CD4-positive, alpha-beta T cell treated with Interleukin-1 beta for 1 hour (primary cell): ENCODE results near the gene MDM4.

ENCODE experiments used
- DNase-seq, 2 donors: peaks; one replicate each; pipeline ENCODE4 v3.0.0-alpha.2; 2020 to 2022

The MDM4 gene

GRCh38 chr1:204581759-204582158 lies 65.6 kb downstream of the MDM4 start:
- no peak for DNase-seq

DNA sequence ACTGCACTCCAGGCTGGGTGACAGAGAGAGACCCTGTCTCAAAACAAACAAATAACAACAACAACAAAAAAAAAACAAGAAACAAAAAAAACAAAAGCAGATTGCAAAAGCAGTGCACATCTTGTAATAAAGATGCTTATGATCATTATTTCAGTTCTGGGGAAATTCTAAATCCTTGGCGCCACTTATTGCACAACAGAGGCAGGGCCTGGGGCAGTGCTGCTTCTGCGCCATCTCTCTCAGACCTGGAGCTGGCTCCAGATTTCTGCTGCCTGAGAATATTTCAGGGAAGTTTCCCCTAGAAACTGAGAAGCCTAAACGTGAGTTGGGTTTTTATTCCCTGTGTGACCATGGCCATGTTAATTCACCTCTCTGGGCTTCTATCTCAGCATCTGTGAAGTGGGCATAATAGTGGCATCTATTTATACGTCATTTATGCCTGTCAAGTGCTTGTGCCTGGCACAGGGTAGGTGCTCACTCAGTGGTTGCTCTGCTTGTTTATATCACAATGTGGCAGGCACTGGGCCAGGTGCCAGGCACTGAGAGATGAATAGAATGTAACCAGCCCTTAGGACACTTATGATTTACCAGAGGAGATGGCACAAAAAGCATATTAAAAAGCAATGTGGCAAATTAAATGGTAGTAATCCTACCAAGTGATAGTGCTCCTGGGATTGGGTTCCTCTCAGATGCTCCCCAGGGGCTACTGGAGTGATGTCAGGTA lies 67.9 kb downstream of the MDM4 start:
- DNase-seq, result no peak

DNA sequence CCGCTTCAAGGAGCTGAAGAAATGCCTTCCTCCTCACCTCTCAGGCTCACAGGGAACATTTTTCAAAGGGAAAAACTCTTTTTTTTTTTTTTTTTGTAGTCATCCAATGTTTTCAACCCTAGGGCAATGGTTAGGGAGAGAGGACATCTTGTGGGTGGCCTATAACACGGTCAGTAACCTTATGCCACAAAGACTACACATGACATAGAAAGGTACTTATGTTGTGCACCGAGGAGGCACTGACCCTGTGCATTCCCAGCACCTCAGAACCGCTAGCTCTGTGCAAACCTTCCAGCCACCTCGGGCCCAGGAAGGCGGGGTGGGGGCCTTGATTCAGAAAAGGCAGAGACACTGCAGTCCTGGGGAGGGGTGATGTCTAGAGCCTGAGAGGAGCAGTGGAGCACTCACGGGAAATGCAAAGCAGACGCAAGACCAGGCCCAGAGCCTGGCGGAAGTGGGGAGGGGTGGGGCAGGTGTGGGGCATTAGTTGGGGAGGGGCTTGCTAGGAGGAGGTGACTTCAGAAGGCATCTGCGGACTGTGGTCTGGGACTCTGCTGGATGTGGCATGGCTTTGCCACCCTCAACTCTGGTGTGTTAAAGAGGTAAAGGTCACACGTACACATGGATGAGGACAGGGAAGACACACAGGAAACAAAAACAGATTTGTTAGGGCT lies 68.6 kb downstream of the MDM4 start:
- DNase-seq, result peak; percentile 29 to 33

DNA sequence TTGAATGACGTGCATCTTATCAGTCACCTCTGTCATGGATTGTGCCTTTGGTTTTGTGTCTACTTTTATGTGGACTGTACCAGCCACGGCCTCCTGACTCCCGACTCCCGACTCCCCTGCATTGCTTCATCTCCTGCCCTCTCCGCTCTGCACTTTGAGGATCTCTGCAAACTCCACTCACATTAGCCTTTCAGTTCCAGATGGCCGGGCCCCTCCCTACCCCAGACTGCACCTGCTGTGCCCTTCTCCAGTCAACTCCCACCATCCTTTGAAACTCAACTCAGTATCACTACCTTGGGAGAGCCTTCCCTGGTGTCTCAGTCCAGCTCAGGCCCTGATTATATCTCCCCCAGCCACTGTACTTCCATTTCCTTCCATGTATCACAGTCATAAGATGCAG lies 71.4 kb downstream of the MDM4 start:
- no peak for DNase-seq

DNA sequence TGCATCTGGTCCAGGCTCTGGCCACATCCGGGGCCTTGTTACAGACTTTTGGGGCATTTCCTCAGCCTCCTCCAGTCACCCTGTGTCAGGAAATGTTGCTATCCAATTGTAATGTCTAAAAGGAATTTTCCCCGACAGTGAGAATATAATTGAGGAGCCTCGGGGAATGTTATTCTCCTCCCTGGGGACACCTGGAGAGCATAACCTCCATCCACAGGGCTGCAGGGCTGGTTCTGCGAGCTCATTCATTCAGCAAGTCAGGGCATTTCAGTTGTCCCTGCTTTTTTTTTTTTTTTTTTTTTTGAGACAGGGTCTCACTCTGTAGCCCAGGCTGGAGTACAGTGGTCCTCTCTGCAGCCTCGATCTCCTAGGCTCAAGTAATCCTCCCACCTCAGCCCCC lies 72.6 kb downstream of the MDM4 start:
- no peak for DNase-seq

- no peak for DNase-seq
Measured at GRCh38 chr1:204589409-204590038, 73.3 kb downstream of the MDM4 start.

DNA sequence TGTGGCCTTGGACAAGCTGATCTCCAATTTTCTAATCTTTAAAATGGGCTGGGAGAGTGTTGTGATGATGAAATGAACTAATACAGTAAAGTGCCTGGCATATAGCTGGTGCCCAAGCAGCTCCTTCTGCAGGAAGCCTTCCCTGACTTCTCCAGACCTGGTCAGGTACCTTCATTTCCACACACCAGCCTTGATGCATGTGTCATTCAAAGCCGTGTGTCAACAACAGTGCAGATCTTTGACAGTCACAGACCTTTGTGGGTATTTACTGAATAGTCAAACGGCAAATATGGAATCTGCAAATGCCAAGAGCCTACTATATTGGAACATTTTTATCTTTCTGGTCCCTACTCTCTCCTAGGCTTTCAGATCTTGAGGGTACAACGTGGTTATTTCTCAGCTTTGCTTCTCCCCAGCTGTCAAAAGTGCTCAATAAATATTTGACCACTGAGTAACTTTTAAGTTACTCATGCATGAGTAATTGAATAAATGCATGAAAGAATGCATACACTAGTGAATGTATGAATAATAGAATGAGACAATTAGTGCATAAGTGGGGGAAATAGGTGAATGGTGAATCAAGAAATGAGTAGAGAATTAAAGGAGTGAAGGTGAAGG lies 75.4 kb downstream of the MDM4 start:
- no peak for DNase-seq

GRCh38 chr1:204592246-204592948 lies 76.2 kb downstream of the MDM4 start:
- DNase-seq, result no peak

DNA sequence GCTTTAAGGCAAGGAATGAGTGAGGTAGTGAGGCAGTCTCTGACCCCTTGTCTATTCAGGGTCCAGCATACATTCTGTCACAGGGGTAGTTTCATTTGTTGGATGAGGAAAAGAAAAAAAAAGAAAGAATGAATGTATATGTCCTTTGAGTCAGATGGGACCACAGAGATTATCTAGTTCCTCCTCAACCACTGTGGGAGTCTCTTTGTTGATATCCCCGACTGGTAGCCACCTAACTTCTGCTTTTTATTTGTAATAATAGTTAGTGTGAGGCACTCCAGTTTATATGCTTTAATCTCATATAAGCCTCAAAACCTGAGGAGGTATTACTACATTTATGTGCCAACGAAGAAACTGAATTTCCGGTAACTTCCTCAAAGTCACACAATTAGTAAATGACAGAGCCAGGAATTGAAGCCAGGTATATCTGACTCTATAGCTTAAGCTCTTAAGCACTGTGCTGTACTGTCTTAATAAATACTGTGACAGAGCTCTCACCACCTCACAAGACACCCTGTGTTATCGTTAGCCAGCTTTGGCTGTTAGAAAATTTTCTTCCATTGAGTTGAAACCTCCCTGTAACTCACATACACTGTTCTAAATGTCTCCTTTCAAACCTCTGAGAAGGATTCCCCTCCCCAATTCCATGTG lies 82.2 kb downstream of the MDM4 start:
- DNase-seq, result no peak

GRCh38 chr1:204599098-204599497 lies 82.9 kb downstream of the MDM4 start:
- no peak for DNase-seq

DNA sequence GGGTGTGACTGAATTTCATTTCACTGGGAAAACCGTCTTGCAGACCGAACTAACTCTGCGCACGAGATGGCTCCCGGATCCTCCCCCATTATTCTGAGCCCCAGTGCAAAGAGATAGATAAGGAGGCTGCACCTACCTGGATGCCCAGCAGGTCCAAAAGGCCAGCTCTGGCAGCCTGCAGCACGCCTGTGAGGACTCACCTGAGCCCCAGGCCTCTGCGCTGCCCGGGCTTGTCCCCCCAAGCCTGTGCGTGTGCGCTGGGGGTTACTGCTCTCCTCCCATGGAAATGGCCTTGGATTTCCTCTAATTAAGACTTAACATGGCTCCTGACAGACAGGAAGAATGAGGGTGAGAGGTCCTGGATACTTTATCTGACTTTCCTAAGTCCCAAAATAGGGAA lies 83.4 kb downstream of the MDM4 start:
- DNase-seq, result no peak

GRCh38 chr1:204600203-204600602 lies 84.0 kb downstream of the MDM4 start:
- no peak for DNase-seq

- no peak for DNase-seq
Measured at GRCh38 chr1:204600968-204601367, 84.8 kb downstream of the MDM4 start.

DNA sequence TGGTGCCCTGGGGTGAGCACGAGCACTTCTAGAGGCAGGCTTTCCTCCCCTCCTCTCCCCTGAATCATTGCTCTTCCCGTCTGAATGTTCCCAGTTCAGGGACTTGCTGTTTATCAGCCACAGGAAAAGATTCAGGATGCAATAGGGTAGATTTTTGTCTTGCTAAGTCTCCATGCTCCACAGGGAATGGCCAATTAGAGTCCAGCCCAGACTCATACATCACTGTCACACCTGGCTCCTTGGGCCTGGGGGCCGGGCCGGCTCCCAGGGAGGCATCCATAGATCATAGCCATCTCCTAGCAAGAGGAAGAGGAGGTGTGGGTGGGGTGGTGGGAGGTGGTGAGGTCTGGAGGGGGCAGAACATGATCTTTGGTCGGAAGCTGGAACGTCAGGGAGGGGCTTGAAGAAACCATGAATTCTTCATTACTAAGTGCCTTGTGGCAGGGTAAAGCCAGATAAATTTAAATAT lies 85.9 kb downstream of the MDM4 start:
- DNase-seq, result no peak

DNA sequence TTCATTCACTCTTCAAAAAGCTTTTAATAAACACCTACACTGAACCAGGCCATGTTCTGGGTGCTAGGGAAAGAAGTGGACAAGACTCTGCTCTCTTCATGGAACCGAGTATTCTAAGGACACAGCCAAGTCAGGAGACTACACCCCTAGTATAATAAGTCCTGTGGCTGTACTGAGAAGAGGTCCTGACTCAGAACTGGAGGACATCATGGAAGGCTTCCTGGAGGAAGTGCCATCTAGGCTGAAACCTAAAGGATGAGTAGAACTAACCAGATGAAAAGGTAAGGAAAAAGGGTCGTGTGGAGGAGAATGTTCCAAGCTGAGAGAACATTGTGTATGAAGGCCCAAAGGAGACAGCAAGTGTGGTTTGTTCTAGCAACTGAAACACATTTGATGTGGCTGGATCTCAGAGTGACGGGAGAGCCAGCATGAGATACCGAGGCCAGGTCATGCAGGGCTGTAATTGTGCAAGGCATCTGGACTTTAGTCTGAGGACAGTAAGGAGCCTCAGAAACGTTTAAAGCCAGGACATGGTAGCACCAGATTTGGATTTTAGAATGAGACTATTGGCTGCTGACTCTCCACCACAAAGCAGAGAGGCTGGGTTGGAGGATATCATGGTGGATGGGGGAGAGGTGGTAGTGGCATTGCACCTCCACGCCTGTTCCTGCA lies 86.8 kb downstream of the MDM4 start:
- DNase-seq, result no peak

- DNase-seq, result no peak
Measured at GRCh38 chr1:204605791-204606190, 89.6 kb downstream of the MDM4 start.
